Thyroid gland (tissue), 4 donors: Measurements from ENCODE around the gene ATP9B.

Experiments
- POLR2A ChIP-seq, 2 donors: fragments of 450-650 bp; IDR thresholded peaks; one replicate each; pipeline ENCODE4 v1.6.1; 2017; ENCODE audit warnings: antibody characterized with exemption in 2 of 2, mild to moderate bottlenecking in 2 of 2, moderate library complexity in 1 of 2
- TF ChIP-seq, protein P1 (sequence below), 6 experiments: fragments of 200-600 bp in 3 of 6; fragments of 450-650 bp in 3 of 6; sonication (generic) in 3 of 6; IDR thresholded peaks; one replicate each; pipeline ENCODE4 v1.5.1; 2016 to 2019; ENCODE audit warnings: antibody characterized with exemption in 6 of 6, mild to moderate bottlenecking in 2 of 6, inconsistent platforms in 1 of 6, moderate library complexity in 1 of 6

DNA sequence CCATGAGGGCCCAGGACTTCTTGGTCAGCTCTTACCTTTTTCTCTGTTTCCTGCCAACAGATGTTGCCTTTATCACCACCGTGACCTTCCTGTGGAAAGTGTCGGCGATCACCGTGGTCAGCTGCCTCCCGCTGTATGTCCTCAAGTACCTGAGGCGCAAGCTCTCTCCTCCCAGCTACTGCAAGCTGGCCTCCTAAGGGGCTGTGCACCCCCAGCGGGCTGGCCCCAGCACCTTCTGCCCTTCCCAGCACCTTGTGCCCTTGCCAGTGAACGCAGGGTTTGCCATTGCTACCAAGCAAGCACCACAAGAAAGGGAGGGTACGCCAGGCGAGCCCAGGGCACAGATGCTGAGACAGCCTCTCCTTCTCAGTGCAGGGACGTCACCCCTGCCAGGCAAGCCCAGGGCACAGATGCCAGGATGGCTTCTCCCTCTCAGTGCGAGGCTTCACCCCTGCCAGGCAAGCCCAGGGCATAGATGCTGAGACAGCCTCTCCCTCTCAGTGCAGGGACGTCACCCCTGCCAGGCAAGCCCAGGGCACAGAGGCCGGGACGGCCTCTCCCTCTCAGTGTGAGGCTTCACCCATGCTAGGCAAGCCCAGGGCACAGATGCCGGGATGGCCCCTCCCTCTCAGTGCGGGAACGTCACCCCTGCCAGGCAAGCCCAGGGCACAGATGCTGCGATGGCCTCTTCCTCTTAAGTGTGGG is 308.1 kb downstream of the ATP9B start:
- TF ChIP-seq, protein P1, sequence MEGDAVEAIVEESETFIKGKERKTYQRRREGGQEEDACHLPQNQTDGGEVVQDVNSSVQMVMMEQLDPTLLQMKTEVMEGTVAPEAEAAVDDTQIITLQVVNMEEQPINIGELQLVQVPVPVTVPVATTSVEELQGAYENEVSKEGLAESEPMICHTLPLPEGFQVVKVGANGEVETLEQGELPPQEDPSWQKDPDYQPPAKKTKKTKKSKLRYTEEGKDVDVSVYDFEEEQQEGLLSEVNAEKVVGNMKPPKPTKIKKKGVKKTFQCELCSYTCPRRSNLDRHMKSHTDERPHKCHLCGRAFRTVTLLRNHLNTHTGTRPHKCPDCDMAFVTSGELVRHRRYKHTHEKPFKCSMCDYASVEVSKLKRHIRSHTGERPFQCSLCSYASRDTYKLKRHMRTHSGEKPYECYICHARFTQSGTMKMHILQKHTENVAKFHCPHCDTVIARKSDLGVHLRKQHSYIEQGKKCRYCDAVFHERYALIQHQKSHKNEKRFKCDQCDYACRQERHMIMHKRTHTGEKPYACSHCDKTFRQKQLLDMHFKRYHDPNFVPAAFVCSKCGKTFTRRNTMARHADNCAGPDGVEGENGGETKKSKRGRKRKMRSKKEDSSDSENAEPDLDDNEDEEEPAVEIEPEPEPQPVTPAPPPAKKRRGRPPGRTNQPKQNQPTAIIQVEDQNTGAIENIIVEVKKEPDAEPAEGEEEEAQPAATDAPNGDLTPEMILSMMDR (IDR thresholded peaks at IDR 0.05) = no peak
- TF ChIP-seq POLR2A (IDR thresholded peaks at IDR 0.05) = no peak
